ENCODE measurements around the gene KLHL18.
"Not testable (repeated sequence)": the region's sequence is repeated elsewhere in the genome, so short reads cannot be mapped to it uniquely, and the experiment has no call there.

The KLHL18 gene

DNA sequence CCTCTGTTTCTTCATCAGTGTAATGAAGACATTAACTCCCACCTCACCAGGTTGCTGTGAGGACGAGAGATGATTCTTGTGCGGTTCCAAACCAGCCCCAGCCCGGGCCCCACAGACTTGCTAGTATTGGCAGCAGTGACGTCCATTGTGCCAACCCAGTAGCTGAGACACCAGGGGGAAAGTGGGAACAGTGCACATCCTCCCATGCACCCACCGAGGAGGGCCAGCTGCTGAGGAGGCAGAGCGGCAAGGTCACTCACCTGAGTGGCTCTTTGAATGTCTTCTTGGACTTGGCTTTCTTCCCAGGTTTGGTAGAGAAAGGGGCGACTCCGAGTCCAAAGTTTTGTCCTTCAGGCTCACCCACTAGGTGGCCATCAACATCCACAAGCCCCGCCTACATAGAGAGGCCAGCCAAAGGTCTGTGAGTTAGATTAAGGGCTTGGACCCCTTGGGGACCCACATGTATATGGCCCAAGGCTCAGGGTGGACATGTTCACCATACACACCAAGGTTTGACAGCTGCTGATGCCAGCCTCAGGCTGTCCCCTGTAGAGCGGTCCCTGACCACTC, 38.1 kb upstream of the KLHL18 start:
- no peak overlapping the region for H3K4me2 ChIP-seq (ENCODE audit: low read length)
- H3K9ac ChIP-seq: no peak overlapping the region

DNA sequence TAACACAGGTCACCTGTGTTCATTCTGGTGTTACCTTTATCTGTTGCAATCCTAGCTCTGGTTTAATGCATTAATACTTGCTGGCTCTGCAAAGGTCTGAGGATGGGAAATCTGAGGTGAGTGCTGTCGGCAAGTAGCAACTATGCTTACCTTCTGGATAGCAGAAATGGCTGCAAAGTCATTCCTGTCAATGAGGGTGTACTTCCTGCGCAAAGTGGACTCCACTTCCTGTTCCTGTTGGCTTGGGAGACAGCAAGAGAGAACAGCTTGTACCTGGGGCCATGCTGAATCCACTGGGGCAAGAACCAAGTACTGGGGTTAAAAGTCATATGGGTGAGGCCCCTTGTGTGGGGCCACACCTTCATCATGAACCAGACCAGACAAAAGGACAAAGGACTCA, 37.5 kb upstream of the KLHL18 start:
- Histone ChIP-seq H3K4me1 (no peaks in the 10 kb centered on the region), H3K4me2 (ENCODE audit: low read length) (no peak overlapping the region), H3K4me3 (ENCODE audit: low read depth, low read length) (no peak overlapping the region), H3K9me3 (ENCODE audit: control insufficient read depth, low read length) (no peaks in the 10 kb centered on the region), H3K36me3 (ENCODE audit: control insufficient read depth, insufficient read depth, low read length) (no peaks in the 10 kb centered on the region), H3K27ac (no peak overlapping the region), H3K27me3 (ENCODE audit: control insufficient read depth, insufficient read depth, low read length) (no peaks in the 10 kb centered on the region), H3K79me2 (no peaks in the 10 kb centered on the region), H2AFZ (no peak overlapping the region), H3K9ac (no peak overlapping the region)
- TF ChIP-seq, protein P1, sequence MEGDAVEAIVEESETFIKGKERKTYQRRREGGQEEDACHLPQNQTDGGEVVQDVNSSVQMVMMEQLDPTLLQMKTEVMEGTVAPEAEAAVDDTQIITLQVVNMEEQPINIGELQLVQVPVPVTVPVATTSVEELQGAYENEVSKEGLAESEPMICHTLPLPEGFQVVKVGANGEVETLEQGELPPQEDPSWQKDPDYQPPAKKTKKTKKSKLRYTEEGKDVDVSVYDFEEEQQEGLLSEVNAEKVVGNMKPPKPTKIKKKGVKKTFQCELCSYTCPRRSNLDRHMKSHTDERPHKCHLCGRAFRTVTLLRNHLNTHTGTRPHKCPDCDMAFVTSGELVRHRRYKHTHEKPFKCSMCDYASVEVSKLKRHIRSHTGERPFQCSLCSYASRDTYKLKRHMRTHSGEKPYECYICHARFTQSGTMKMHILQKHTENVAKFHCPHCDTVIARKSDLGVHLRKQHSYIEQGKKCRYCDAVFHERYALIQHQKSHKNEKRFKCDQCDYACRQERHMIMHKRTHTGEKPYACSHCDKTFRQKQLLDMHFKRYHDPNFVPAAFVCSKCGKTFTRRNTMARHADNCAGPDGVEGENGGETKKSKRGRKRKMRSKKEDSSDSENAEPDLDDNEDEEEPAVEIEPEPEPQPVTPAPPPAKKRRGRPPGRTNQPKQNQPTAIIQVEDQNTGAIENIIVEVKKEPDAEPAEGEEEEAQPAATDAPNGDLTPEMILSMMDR (IDR thresholded peaks at IDR 0.05): no peak

More for the DNA sequence above, 38.1 kb upstream of the KLHL18 start:
- TF ChIP-seq, protein P1 (IDR thresholded peaks at IDR 0.05): no peak
- Histone ChIP-seq H3K4me1 (no peaks in the 10 kb centered on the region), H3K27ac (no peak overlapping the region), H3K79me2 (no peaks in the 10 kb centered on the region), H2AFZ (no peak overlapping the region), H3K36me3 (ENCODE audit: control insufficient read depth, insufficient read depth, low read length) (no peaks in the 10 kb centered on the region), H3K4me3 (ENCODE audit: low read depth, low read length) (no peak overlapping the region), H3K27me3 (ENCODE audit: control insufficient read depth, insufficient read depth, low read length) (no peaks in the 10 kb centered on the region), H3K9me3 (ENCODE audit: control insufficient read depth, low read length) (no peaks in the 10 kb centered on the region)

DNA sequence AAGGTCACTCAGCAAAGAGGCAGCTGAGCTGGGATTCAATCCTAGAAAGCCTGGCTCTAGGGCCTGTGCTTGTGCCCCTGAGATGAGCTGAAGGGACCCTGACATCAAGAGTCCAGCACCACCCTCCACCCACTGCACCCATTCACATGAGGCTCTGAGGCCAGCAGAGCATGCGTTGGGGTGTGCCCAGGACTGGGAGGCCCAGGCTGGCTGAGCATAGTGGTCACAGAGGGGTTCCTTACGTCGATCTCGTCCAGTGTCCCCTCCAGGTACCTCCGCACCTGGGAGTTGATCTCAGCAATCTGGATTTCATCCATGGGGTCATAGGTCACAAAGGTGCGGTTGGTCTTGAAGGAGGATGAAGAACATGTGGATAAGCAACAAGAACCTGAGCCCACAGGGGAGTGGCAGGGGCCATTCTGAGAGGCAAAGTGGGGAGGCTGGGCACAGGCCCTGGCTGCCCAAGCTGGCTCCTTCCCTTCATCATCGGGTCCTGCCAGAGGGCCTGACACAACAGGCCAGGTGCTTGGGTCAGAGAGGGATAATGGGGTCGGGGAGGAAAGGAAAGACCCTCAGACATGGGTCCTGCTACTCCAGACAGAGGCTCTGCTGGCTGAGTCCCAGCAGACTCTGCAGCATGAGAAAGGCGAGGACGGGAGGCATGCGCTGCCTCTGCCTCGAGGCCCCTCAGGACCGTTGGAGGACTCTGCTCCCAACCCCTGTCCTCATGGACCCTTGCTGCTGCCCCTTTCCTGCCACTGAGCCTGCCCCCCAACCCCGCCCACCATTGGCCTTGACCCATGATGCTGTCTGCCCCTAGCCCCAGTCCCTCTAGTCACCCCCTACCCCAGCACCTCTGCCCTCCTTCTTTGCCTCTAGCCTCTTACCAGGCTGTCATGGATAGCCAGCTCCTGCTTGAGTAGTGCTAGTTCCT, 35.3 kb upstream of the KLHL18 start:
- Histone ChIP-seq H3K4me3 (ENCODE audit: low read depth, low read length) (no peak overlapping the region), H3K36me3 (ENCODE audit: control insufficient read depth, insufficient read depth, low read length) (no peaks in the 10 kb centered on the region), H3K4me2 (ENCODE audit: low read length) (no peak overlapping the region), H3K79me2 (no peaks in the 10 kb centered on the region), H3K27ac (no peak overlapping the region), H2AFZ (no peak overlapping the region), H3K9ac (no peak overlapping the region), H3K9me3 (ENCODE audit: control insufficient read depth, low read length) (no peaks in the 10 kb centered on the region), H3K27me3 (ENCODE audit: control insufficient read depth, insufficient read depth, low read length) (no peaks in the 10 kb centered on the region), H3K4me1 (no peaks in the 10 kb centered on the region)
- TF ChIP-seq, protein P1 (IDR thresholded peaks at IDR 0.05): no peak

DNA sequence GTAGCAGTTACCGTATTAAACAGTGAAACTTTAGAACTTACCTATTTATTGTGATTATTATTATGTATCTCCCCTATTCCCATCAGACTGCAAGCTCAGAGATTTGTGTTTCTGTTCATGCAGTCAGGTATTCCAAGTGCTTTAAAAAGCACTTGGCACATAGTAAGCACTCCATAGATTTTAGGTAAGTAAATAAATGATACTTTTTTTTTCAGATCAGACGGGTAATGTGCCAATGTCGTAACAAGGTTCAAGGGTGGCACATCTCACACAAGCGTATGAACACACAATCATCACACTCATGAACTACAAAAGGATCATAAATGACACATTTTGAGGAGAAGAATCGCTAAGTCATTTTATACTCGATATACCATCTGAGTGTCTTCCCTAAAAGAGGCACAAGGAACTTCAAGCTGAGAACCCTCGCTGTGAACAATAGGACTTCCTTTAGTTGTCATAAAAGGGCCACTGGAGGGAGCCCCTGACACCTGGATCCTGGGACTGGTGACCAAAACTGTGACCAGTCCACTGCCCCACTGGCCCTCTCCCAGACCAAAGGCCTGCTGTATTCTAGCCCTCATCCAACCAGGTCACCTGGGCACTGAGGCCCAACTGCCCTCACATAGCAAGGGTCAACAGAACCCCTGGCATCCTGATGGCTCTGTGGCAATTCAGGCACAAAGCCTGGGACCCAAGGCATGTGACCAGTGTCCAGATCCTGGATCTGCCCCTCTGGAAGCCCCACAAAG, 32.3 kb upstream of the KLHL18 start:
- Histone ChIP-seq H3K27ac (no peak overlapping the region), H3K4me2 (ENCODE audit: low read length) (no peak overlapping the region), H3K27me3 (ENCODE audit: control insufficient read depth, insufficient read depth, low read length) (no peaks in the 10 kb centered on the region), H3K4me3 (ENCODE audit: low read depth, low read length) (no peak overlapping the region), H3K79me2 (no peaks in the 10 kb centered on the region), H3K9ac (no peak overlapping the region), H2AFZ (no peak overlapping the region), H3K36me3 (ENCODE audit: control insufficient read depth, insufficient read depth, low read length) (no peaks in the 10 kb centered on the region), H3K4me1 (no peaks in the 10 kb centered on the region), H3K9me3 (ENCODE audit: control insufficient read depth, low read length) (no peaks in the 10 kb centered on the region)
- TF ChIP-seq, protein P1 (IDR thresholded peaks at IDR 0.05): peak; percentile 34

DNA sequence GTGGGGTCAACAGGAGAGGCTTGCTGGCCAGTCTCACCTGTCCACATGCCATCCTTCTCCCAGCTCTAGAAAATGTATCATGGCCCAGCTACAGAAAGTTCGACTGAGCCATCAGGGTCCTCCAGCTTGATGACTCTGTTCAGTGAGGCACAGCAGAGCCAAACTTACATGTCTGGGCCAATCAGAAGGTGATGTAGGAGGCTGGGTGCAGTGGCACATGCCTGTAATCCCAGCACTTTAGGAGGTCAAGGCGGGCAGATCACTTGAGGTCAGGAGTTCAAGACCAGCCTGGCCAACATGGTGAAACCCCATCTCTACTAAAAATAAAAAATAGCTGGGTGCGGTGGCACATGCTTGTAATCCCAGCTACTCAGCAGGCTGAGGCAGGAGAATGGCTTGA, 31.7 kb upstream of the KLHL18 start:
- H3K4me2 ChIP-seq (ENCODE audit: low read length); H3K27ac ChIP-seq; H3K4me3 ChIP-seq (ENCODE audit: low read depth, low read length); H2AFZ ChIP-seq; H3K9me3 ChIP-seq (ENCODE audit: control insufficient read depth, low read length); H3K79me2 ChIP-seq; H3K4me1 ChIP-seq; H3K9ac ChIP-seq; H3K36me3 ChIP-seq (ENCODE audit: control insufficient read depth, insufficient read depth, low read length); H3K27me3 ChIP-seq (ENCODE audit: control insufficient read depth, insufficient read depth, low read length): not testable (repeated sequence)
